Measurements from ENCODE around the gene C2CD4B. TPM values are rescaled to one million over a fixed set of nuclear protein-coding genes. Genes with fewer than 3 reads are reported as not detected.

C2CD4B gene
- total RNA-seq, 1 experiment from 2014 or later = 1.3 TPM

DNA sequence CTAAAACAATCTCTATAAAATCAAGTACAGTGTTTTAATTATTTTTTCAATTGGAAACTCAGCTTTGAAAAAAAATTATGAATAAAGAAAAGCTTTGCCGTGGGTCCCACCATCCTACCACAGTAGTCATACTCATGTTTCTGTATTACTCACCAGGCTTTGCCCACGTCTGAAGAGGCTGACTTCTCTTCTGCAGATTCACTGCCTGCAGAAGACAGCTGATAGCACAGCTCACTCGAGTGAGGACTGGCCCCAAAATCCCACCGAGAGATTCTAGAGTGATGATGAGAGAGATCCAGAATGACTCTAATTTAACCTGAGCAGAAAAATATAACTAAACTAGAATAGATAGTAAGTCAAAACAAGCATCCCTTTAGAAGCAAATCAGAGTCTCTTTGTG lies 11.9 kb downstream of the C2CD4B start:
- Mint-ChIP-seq H3K36me3 (no peaks in the 10 kb centered on the region), H3K27me3 (ENCODE audit: low read depth) (no peaks in the 10 kb centered on the region), H3K27ac (no peak overlapping the region), H3K4me3 (no peak overlapping the region), H3K4me1 (peaks cover 8% of the 10 kb centered on the region), H3K9me3 (peaks cover 6% of the 10 kb centered on the region; the same call in 1 of the 2 replicates)
- ChIA-PET CTCF (no interaction called here), POLR2A (no interaction called here)
- ATAC-seq (no peak), DNase-seq (ENCODE audit: low spot score) (no peak)
- TF ChIP-seq, protein P1, sequence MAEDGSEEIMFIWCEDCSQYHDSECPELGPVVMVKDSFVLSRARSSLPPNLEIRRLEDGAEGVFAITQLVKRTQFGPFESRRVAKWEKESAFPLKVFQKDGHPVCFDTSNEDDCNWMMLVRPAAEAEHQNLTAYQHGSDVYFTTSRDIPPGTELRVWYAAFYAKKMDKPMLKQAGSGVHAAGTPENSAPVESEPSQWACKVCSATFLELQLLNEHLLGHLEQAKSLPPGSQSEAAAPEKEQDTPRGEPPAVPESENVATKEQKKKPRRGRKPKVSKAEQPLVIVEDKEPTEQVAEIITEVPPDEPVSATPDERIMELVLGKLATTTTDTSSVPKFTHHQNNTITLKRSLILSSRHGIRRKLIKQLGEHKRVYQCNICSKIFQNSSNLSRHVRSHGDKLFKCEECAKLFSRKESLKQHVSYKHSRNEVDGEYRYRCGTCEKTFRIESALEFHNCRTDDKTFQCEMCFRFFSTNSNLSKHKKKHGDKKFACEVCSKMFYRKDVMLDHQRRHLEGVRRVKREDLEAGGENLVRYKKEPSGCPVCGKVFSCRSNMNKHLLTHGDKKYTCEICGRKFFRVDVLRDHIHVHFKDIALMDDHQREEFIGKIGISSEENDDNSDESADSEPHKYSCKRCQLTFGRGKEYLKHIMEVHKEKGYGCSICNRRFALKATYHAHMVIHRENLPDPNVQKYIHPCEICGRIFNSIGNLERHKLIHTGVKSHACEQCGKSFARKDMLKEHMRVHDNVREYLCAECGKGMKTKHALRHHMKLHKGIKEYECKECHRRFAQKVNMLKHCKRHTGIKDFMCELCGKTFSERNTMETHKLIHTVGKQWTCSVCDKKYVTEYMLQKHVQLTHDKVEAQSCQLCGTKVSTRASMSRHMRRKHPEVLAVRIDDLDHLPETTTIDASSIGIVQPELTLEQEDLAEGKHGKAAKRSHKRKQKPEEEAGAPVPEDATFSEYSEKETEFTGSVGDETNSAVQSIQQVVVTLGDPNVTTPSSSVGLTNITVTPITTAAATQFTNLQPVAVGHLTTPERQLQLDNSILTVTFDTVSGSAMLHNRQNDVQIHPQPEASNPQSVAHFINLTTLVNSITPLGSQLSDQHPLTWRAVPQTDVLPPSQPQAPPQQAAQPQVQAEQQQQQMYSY (CRISPR knock-in tag; IDR thresholded peaks at IDR 0.05) = no peak
- TF ChIP-seq TP53 (CRISPR knock-in tag; IDR thresholded peaks at IDR 0.05) = no peak
- no peak for TF ChIP-seq ZNF138 (CRISPR knock-in tag; conservative IDR thresholded peaks at IDR 0.05)
- TF ChIP-seq, protein P2, sequence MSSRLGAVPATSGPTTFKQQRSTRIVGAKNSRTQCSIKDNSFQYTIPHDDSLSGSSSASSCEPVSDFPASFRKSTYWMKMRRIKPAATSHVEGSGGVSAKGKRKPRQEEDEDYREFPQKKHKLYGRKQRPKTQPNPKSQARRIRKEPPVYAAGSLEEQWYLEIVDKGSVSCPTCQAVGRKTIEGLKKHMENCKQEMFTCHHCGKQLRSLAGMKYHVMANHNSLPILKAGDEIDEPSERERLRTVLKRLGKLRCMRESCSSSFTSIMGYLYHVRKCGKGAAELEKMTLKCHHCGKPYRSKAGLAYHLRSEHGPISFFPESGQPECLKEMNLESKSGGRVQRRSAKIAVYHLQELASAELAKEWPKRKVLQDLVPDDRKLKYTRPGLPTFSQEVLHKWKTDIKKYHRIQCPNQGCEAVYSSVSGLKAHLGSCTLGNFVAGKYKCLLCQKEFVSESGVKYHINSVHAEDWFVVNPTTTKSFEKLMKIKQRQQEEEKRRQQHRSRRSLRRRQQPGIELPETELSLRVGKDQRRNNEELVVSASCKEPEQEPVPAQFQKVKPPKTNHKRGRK (CRISPR knock-in tag; IDR thresholded peaks at IDR 0.05; ENCODE audit: borderline replicate concordance) = no peak
- no peak for TF ChIP-seq ZNF121 (CRISPR knock-in tag; IDR thresholded peaks at IDR 0.05)
- TF ChIP-seq, protein P3, sequence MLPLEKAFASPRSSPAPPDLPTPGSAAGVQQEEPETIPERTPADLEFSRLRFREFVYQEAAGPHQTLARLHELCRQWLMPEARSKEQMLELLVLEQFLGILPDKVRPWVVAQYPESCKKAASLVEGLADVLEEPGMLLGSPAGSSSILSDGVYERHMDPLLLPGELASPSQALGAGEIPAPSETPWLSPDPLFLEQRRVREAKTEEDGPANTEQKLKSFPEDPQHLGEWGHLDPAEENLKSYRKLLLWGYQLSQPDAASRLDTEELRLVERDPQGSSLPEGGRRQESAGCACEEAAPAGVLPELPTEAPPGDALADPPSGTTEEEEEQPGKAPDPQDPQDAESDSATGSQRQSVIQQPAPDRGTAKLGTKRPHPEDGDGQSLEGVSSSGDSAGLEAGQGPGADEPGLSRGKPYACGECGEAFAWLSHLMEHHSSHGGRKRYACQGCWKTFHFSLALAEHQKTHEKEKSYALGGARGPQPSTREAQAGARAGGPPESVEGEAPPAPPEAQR (CRISPR knock-in tag; IDR thresholded peaks at IDR 0.05) = no peak
- TF ChIP-seq NR1H2 (CRISPR knock-in tag; IDR thresholded peaks at IDR 0.05) = no peak
- no peak for TF ChIP-seq ETV6 (CRISPR knock-in tag; IDR thresholded peaks at IDR 0.05)
- TF ChIP-seq MXD4 (CRISPR knock-in tag; IDR thresholded peaks at IDR 0.05; ENCODE audit: borderline replicate concordance) = no peak
- TF ChIP-seq, protein P4, sequence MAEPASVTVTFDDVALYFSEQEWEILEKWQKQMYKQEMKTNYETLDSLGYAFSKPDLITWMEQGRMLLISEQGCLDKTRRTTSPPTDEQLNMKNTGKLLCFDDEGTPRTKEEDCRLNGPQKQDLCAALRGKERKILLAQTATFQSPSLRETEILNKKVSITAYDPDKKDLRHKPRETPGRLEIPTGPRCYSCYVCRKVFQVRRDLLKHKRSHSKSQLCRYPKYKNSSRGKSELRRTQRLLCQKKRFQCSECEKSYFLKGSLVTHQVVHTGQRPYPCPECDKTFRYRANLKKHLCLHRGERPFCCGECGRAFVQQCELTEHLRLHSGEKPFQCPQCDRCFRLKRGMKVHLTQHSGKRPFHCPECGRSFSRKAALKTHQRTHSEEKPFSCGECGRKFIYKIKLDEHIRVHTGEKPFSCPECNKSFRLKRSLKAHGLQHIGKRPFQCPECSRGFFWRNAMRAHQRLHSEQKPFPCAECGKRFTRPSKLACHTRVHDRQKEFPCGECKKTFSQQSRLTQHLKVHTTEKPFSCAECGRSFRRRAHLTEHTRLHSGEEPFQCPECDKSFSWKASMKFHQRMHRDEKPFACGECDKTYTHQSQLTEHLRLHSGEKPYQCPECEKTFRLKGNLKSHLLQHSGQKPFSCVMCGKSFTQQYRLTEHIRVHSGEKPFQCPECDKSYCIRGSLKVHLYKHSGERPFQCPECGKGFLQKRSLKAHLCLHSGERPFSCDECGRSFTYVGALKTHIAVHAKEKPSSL (CRISPR knock-in tag; conservative IDR thresholded peaks at IDR 0.05) = no peak
- TF ChIP-seq, protein P5, sequence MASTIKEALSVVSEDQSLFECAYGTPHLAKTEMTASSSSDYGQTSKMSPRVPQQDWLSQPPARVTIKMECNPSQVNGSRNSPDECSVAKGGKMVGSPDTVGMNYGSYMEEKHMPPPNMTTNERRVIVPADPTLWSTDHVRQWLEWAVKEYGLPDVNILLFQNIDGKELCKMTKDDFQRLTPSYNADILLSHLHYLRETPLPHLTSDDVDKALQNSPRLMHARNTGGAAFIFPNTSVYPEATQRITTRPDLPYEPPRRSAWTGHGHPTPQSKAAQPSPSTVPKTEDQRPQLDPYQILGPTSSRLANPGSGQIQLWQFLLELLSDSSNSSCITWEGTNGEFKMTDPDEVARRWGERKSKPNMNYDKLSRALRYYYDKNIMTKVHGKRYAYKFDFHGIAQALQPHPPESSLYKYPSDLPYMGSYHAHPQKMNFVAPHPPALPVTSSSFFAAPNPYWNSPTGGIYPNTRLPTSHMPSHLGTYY (CRISPR knock-in tag; IDR thresholded peaks at IDR 0.05) = no peak
- TF ChIP-seq, protein P6, sequence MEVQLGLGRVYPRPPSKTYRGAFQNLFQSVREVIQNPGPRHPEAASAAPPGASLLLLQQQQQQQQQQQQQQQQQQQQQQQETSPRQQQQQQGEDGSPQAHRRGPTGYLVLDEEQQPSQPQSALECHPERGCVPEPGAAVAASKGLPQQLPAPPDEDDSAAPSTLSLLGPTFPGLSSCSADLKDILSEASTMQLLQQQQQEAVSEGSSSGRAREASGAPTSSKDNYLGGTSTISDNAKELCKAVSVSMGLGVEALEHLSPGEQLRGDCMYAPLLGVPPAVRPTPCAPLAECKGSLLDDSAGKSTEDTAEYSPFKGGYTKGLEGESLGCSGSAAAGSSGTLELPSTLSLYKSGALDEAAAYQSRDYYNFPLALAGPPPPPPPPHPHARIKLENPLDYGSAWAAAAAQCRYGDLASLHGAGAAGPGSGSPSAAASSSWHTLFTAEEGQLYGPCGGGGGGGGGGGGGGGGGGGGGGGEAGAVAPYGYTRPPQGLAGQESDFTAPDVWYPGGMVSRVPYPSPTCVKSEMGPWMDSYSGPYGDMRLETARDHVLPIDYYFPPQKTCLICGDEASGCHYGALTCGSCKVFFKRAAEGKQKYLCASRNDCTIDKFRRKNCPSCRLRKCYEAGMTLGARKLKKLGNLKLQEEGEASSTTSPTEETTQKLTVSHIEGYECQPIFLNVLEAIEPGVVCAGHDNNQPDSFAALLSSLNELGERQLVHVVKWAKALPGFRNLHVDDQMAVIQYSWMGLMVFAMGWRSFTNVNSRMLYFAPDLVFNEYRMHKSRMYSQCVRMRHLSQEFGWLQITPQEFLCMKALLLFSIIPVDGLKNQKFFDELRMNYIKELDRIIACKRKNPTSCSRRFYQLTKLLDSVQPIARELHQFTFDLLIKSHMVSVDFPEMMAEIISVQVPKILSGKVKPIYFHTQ (CRISPR knock-in tag; IDR thresholded peaks at IDR 0.05) = no peak
- no peak for TF ChIP-seq PRRX2 (CRISPR knock-in tag; IDR thresholded peaks at IDR 0.05)
- TF ChIP-seq, protein P7, sequence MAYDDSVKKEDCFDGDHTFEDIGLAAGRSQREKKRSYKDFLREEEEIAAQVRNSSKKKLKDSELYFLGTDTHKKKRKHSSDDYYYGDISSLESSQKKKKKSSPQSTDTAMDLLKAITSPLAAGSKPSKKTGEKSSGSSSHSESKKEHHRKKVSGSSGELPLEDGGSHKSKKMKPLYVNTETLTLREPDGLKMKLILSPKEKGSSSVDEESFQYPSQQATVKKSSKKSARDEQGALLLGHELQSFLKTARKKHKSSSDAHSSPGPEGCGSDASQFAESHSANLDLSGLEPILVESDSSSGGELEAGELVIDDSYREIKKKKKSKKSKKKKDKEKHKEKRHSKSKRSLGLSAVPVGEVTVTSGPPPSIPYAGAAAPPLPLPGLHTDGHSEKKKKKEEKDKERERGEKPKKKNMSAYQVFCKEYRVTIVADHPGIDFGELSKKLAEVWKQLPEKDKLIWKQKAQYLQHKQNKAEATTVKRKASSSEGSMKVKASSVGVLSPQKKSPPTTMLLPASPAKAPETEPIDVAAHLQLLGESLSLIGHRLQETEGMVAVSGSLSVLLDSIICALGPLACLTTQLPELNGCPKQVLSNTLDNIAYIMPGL (CRISPR knock-in tag; IDR thresholded peaks at IDR 0.05) = no peak
- TF ChIP-seq, protein P8, sequence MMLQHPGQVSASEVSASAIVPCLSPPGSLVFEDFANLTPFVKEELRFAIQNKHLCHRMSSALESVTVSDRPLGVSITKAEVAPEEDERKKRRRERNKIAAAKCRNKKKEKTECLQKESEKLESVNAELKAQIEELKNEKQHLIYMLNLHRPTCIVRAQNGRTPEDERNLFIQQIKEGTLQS (CRISPR knock-in tag; conservative IDR thresholded peaks at IDR 0.05) = no peak
- no peak for TF ChIP-seq NFE2L1 (CRISPR knock-in tag; IDR thresholded peaks at IDR 0.05)
- TF ChIP-seq, protein P9, sequence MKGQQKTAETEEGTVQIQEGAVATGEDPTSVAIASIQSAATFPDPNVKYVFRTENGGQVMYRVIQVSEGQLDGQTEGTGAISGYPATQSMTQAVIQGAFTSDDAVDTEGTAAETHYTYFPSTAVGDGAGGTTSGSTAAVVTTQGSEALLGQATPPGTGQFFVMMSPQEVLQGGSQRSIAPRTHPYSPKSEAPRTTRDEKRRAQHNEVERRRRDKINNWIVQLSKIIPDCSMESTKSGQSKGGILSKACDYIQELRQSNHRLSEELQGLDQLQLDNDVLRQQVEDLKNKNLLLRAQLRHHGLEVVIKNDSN (CRISPR knock-in tag; IDR thresholded peaks at IDR 0.05) = no peak

Measured in WTC11 (cell line).